Activated naive CD8-positive, alpha-beta T cell treated with anti-CD3 and anti-CD28 coated beads, Interleukin-2, amount 50 U/mL, for 24 hours (primary cell): ENCODE data around the gene CABLES2.
"Not testable (repeated sequence)": the region's sequence is repeated elsewhere in the genome, so short reads cannot be mapped to it uniquely, and the experiment has no call there.

ENCODE experiments used
- ATAC-seq: fragments of 150-1000 bp; cut with Tn5 transposase; one replicate; pipeline ENCODE4 v1.10.0; 2021
- DNase-seq: peaks from one replicate; pipeline ENCODE4 v3.0.0; 2021
- H3K27ac Mint-ChIP-seq: one replicate; pipeline ENCODE4 v1.8.0; 2021; ENCODE audit warnings: mild to moderate bottlenecking, mixed read lengths
- H3K27me3 Mint-ChIP-seq: one replicate; pipeline ENCODE4 v1.8.0; 2021; ENCODE audit warnings: mixed read lengths
- H3K36me3 Mint-ChIP-seq: one replicate; pipeline ENCODE4 v1.8.0; 2021; ENCODE audit warnings: low read depth, mixed read lengths
- H3K4me1 Mint-ChIP-seq: one replicate; pipeline ENCODE4 v1.8.0; 2021; ENCODE audit warnings: mixed read lengths
- H3K4me3 Mint-ChIP-seq: one replicate; pipeline ENCODE4 v1.8.0; 2021; ENCODE audit warnings: mild to moderate bottlenecking, moderate library complexity, mixed read lengths
- H3K9me3 Mint-ChIP-seq: one replicate; pipeline ENCODE4 v1.8.0; 2021; ENCODE audit warnings: mixed read lengths

CABLES2 gene

DNA sequence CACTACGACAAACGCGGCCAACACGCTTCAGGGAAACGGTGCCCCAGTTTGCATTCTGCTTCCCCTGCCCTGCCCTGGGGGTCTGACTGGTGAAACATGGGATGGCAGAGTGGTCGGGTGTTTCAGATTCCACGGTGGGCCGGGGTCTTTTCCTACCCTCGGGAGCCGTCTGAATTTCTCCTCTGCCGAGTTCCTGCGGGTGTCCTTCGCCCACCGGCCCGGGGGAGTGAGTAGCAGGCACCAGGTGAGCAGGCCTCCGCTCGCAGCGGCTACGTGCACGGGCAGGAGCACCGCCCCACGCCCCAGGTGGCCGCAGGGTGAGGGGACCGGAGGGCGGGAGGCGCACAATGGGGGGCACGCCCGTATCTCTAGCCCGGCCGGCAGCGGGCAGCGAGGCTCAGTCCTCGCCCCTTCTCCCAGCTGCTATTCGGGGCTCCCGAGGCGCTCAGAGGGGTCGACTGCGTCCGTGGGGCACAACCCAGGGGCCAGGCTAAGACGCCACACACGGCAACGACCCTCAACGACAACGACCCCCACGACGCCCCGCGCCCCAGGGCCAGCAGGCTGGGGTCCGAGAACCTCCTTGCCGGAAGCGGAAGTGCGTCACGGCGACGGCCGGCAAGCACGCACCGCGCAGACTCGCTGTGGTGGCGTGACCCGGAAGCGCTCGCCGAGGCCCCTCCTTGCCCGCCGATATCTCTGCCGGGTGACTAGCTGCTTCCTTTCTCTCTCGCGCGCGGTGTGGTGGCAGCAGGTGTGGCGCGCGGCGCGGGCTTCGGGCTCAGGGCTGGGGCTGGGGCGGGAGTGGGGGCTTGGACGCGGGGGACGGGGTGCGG lies 20.5 kb downstream of the CABLES2 start, which contains the start of gene RPS21:
Gene RPS21 (plus strand): TSS at position 721 of the 836 bp plus-strand sequence. CDS start 236 bp downstream, outside the sequence.
- peak within 1 kb of the TSS; percentile 95 for H3K27ac Mint-ChIP-seq
- H3K27me3 Mint-ChIP-seq, result no peaks in the 10 kb centered on the region
- peaks cover 40% of the 10 kb centered on the region for H3K4me1 Mint-ChIP-seq
- peaks cover 6% of the 10 kb centered on the region for H3K9me3 Mint-ChIP-seq
- peak; percentile 93 for DNase-seq
- peaks cover 55% of the 10 kb centered on the region for H3K36me3 Mint-ChIP-seq
- H3K4me3 Mint-ChIP-seq, result peak within 1 kb of the TSS; percentile 95
- peak; percentile 86 for ATAC-seq

DNA sequence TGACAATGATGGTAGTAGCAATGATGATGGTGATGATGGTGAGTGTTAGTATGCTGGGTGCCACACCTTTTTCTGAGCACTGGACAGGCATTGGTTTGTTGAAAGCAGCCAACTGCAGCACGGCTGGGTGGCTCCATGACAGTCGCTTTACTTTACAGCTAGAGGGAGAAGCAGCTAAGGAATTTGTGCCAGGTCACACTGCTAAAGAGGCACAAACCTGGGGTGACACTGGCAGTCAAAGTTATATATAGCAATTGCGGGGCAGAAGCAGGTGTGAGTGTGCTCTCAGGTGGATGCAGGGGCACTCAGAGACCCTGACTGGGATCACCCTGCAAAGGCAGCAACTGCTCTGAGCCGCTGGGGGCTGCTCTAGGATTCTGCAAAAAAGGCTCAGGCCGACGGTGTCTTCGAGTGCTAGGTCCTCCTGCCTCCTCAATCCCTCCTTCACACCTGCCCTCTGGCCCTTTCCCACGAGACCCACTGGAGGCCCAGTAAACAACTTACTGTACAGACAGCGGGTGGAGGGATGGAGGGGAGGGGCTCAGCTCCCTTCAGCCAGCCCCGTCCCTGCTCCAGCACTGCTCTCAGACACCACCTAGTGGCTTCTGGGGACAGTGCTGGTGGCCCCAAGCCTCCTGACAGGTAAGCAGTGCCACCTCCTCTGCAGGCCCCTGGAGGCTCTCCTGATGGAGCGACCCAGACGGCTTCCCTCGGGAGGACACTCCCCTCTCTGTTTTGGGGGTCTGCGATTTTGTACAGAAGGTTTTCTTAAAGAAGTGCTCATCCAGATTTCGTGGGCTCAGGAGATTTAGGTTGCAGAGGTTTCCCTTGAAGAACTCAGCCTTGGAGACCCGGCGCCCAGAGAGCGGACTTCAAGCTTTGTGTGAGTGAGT lies 24.5 kb downstream of the CABLES2 start:
- ATAC-seq (peak; percentile 78), DNase-seq (peak; percentile 82)
- no peaks in the 10 kb centered on the region for H3K27me3 Mint-ChIP-seq
- H3K9me3 Mint-ChIP-seq, result peaks cover 6% of the 10 kb centered on the region
- H3K27ac Mint-ChIP-seq, result peak overlapping the region; percentile 21
- H3K4me1 Mint-ChIP-seq, result peaks cover 23% of the 10 kb centered on the region
- no peak overlapping the region for H3K4me3 Mint-ChIP-seq
- peaks cover 26% of the 10 kb centered on the region for H3K36me3 Mint-ChIP-seq

DNA sequence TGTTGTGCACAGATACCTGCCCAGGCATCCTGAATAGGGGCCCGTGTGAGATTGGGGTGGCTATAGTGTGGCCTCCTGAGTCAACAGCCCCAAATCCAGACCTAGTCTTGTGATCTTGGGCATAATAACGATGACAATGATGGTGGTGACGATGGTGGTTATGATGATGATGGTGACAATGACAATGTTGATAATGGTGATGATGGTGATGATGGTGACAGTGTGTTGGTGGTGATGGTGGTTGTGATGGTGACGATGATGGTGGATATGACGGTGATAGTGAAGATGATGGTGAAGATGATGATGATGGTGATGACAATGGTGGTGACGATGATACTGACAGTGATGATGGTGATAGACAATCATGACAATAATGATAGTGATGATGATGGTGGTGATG lies 25.2 kb downstream of the CABLES2 start:
- DNase-seq (no peak), ATAC-seq (no peak)
- no peaks in the 10 kb centered on the region for H3K27me3 Mint-ChIP-seq
- peaks cover 6% of the 10 kb centered on the region for H3K9me3 Mint-ChIP-seq
- peaks cover 22% of the 10 kb centered on the region for H3K36me3 Mint-ChIP-seq
- H3K27ac Mint-ChIP-seq, result peak overlapping the region; percentile 21
- H3K4me1 Mint-ChIP-seq, result peaks cover 22% of the 10 kb centered on the region
- H3K4me3 Mint-ChIP-seq, result no peak overlapping the region

DNA sequence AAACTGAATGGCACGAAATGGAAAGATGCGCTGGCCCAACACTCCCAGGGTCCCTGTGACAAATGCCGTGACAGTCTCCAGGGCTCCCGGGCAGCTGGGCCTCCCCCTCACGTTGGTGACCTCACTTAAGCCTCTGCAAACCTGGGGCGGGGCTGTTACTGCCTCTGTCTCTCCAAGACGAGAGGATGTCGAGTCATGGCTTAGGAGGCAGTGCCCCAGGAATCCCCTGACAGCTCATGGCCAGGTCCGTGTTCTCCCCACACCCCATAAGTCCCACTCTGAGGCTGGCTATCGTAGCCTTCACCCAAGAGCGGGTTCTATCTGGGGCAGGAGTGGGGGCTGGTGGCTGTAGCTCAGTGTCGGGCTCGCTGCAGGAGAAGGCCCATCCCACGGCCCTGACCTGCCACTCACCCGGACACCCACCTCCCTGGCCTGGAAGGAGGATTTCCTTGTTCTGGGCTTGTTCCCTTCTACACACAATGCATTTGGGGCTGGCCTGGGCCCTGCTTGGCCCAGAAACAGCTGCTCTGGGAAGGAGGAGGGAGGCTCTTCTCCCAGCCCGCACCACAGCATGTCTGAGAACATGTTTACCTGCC lies 25.8 kb downstream of the CABLES2 start:
- no peak for DNase-seq
- H3K4me3 Mint-ChIP-seq, result no peak overlapping the region
- peaks cover 6% of the 10 kb centered on the region for H3K9me3 Mint-ChIP-seq
- no peak for ATAC-seq
- no peak overlapping the region for H3K27ac Mint-ChIP-seq
- no peaks in the 10 kb centered on the region for H3K27me3 Mint-ChIP-seq
- peaks cover 22% of the 10 kb centered on the region for H3K4me1 Mint-ChIP-seq
- peaks cover 21% of the 10 kb centered on the region for H3K36me3 Mint-ChIP-seq

GRCh38 chr20:62378215-62378614 lies 28.9 kb downstream of the CABLES2 start:
- H3K36me3 Mint-ChIP-seq, result peaks cover 11% of the 10 kb centered on the region
- peaks cover 6% of the 10 kb centered on the region for H3K9me3 Mint-ChIP-seq
- DNase-seq (no peak), ATAC-seq (no peak)
- peaks cover 10% of the 10 kb centered on the region for H3K4me1 Mint-ChIP-seq
- H3K27me3 Mint-ChIP-seq, result peaks cover under 1% of the 10 kb centered on the region
- H3K27ac Mint-ChIP-seq, result no peak overlapping the region
- H3K4me3 Mint-ChIP-seq, result no peak overlapping the region

DNA sequence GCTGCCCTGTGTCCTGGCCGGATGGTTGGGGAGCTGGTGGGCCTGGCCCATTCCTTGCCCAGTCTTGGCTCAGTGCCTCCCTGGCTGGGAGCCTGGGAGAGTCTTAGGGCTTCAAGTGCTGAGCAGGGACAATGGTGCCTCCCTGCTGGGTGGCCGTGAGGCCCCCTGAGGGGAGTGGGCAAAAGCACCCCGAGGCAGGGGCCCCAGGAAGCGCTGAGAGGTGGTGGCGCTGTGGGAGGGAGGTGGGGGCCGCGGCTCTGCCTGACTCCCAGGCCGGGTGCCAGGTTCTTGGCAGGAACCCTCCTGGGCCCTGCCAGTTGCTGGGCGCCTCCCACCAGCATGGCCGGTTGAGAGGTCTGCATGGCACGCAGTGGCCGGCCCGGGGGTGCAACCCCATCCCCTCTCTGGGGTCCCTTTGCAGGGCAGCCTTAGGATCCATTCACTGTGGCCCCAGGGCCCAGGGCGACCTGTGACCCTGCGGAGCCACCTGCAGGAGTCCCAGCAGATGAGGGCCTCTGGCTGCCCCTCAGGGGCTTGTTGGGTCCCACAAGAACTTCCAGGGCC lies 29.4 kb downstream of the CABLES2 start:
- H3K36me3 Mint-ChIP-seq, result peaks cover 9% of the 10 kb centered on the region
- H3K4me3 Mint-ChIP-seq, result no peak overlapping the region
- H3K4me1 Mint-ChIP-seq, result peaks cover 7% of the 10 kb centered on the region
- no peak for ATAC-seq
- no peak for DNase-seq
- H3K27ac Mint-ChIP-seq, result no peak overlapping the region
- peaks cover 5% of the 10 kb centered on the region for H3K27me3 Mint-ChIP-seq
- H3K9me3 Mint-ChIP-seq, result peaks cover 6% of the 10 kb centered on the region

- no peak for DNase-seq
- Mint-ChIP-seq H3K36me3 (peaks cover 5% of the 10 kb centered on the region), H3K4me3 (no peak overlapping the region), H3K27ac (no peak overlapping the region), H3K9me3 (peaks cover 5% of the 10 kb centered on the region), H3K4me1 (peaks cover 5% of the 10 kb centered on the region), H3K27me3 (peaks cover 5% of the 10 kb centered on the region)
- ATAC-seq, result no peak
Observed at GRCh38 chr20:62377064-62377461, 30.0 kb downstream of the CABLES2 start.

GRCh38 chr20:62376112-62377063 lies 30.7 kb downstream of the CABLES2 start:
- Mint-ChIP-seq H3K27ac (no peak overlapping the region), H3K27me3 (peaks cover 5% of the 10 kb centered on the region), H3K9me3 (no peaks in the 10 kb centered on the region), H3K4me3 (no peak overlapping the region), H3K36me3 (no peaks in the 10 kb centered on the region), H3K4me1 (peaks cover 2% of the 10 kb centered on the region)
- no peak for DNase-seq
- ATAC-seq, result no peak

GRCh38 chr20:62374331-62375152 lies 32.5 kb downstream of the CABLES2 start:
- no peaks in the 10 kb centered on the region for H3K9me3 Mint-ChIP-seq
- H3K27ac Mint-ChIP-seq, result no peak overlapping the region
- no peaks in the 10 kb centered on the region for H3K36me3 Mint-ChIP-seq
- H3K4me3 Mint-ChIP-seq, result no peak overlapping the region
- H3K27me3 Mint-ChIP-seq, result peaks cover 5% of the 10 kb centered on the region
- ATAC-seq, result no peak
- peaks cover 4% of the 10 kb centered on the region for H3K4me1 Mint-ChIP-seq
- DNase-seq, result no peak

DNA sequence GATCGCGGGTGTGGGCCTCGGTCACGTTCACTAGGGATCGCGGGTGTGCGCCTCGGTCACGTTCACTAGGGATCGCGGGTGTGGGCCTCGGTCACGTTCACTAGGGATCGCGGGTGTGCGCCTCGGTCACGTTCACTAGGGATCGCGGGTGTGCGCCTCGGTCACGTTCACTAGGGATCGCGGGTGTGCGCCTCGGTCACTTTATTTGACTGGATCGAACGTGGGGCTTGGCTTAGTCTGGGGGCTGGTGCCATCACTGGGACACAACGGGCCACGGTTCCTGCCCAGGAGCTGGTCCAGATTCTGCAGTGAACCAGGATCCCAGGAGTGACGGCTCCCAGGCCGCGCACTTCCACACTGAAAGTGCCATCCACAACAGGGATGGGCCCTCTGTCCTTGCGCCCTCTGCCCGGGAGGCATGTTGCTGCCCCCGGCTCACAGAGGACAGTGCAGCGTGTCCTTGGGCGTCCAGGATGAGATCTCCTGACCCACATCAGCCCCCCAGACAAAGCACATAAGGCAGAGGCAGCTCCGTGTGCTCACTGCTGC lies 33.4 kb downstream of the CABLES2 start:
- not testable (repeated sequence) for H3K27ac Mint-ChIP-seq, ATAC-seq, H3K4me3 Mint-ChIP-seq, H3K36me3 Mint-ChIP-seq, H3K9me3 Mint-ChIP-seq, DNase-seq
- peaks cover 10% of the 10 kb centered on the region for H3K4me1 Mint-ChIP-seq
- peaks cover 12% of the 10 kb centered on the region for H3K27me3 Mint-ChIP-seq

DNA sequence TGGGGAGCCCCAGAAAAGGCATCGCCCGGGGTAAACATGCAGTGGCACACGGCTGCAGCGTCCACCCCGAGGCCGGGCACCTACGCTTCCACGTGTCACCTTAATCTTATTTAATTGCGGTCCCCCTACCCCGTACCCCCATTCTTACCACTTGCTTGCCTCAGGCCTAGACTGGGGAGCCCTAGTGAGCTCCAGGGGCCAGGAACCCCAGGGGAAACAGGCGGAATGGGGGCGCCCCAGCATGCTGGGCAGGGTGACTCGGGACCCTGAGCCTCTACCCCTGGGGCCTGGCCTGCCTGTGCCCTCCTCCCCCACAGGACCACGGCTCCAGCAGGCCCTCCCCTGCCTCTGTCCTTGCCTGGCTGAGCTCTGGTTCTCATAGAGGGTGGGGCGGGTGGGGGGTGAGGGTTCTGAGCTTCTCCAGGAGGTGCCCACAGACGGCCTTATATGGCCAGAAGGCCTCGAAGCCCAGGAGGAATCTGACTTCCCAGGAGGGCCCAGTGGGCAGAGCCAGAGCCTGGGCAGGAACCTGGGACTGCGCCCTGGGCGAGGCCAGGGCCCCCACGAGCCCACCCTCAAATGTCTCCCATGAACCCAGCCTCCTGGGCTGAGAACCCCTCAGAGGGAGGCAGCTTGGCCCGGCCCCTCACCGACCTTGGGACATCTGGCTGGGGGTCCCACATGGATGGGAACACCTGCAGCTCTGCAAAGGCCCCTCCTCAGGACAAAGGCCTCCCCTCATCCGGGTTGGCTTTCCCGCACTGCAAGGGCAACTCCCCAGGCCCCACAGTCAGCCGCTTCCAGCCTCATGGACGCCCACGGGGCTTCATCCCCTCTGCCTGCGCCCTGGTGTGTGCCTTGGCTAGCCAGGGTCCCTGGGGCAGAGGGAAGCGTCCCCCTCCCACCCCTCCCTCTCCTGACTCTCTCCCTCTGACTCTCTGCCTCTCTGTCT lies 34.8 kb downstream of the CABLES2 start:
- peaks cover 13% of the 10 kb centered on the region for H3K4me1 Mint-ChIP-seq
- no peaks in the 10 kb centered on the region for H3K9me3 Mint-ChIP-seq
- peaks cover 22% of the 10 kb centered on the region for H3K27me3 Mint-ChIP-seq
- ATAC-seq, result no peak
- H3K36me3 Mint-ChIP-seq, result no peaks in the 10 kb centered on the region
- no peak overlapping the region for H3K4me3 Mint-ChIP-seq
- DNase-seq, result no peak
- H3K27ac Mint-ChIP-seq, result no peak overlapping the region

DNA sequence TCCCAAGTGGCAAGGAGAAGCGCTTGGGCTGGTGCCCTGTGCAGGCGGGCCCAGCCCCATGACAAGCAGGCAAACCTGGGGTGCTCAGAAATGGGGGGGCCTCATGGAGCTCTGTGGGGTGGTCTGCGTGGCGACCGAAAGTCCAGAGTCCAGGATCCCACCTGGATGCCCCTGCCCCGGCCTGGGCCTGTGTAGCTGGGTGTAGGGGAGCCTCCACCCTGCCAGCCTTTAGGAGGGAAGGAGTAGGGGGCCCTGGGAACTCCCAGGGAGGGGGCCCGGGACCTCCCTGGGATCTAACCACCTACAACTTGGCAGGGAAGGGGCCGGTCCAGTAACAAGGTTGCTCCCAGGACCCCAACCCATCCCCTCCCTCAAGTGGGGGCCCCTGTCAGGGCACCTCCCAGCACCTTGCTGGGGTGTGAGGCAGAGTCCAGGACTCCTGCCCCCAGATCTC lies 35.5 kb downstream of the CABLES2 start:
- Mint-ChIP-seq H3K4me1 (peaks cover 13% of the 10 kb centered on the region), H3K9me3 (no peaks in the 10 kb centered on the region), H3K27me3 (peaks cover 22% of the 10 kb centered on the region), H3K27ac (no peak overlapping the region), H3K4me3 (no peak overlapping the region), H3K36me3 (no peaks in the 10 kb centered on the region)
- no peak for DNase-seq
- no peak for ATAC-seq
